GM19099 (cell line): Measurements from ENCODE around the gene N4BP2L2.

Experiments used
- POLR2A ChIP-seq: IDR thresholded peaks from 3 replicates; pipeline ENCODE4 v1.6.1; 2011; ENCODE audit warnings: low read depth; ENCODE audit not compliant: insufficient read length; ENCODE audit errors: extremely low read depth

The N4BP2L2 gene

DNA sequence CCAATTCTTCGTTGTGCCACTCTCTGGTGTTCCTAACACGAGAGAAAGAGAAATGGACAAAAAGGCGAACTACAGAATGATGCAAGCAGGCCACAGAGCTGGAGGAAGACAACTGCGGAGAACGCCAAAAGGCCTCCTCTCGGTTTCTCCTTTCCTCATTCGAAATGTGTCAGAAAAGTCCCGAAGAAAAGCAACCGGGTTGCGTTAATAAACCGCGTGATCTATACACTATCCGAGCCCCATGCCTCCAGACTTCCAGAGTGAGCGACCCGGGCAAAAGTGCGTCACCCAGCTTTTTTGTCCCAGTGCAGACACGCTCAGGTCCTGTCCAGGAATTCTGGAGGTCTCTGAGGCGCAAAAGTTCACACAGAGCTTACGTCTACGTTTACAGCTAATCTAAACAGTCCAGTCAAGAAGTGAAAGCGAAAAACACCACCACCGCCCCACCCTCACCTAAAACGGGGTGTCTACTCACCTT is 413 bp downstream of the N4BP2L2 start:
- TF ChIP-seq POLR2A = no peak

DNA sequence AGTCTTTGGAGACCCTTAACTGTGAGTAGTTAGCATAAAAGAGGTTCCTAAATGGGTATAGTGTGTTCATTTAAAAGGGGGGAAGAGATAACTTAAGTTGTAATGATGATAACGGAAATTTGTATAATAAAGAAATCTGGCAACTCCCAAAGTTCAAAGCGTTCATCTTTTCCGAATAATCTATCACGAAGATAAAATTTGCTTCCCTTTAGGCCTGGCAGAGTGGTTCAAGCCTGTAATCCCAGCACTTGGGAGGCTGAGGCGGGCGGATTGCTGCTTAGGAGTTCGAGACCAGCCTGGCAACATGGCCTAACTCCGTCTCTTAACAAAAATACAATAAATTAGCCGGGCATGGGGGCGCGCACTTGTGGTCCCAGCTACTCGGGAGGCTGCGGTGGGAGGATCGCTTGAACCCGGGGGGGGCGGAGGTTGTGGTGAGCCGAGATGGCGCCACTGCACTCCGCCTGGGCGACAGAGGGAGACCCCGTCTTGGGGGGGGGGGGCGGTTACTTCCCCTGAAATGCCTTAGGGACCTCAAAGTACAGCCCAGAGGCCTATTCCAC is 934 bp downstream of the N4BP2L2 start:
- TF ChIP-seq POLR2A = no peak

DNA sequence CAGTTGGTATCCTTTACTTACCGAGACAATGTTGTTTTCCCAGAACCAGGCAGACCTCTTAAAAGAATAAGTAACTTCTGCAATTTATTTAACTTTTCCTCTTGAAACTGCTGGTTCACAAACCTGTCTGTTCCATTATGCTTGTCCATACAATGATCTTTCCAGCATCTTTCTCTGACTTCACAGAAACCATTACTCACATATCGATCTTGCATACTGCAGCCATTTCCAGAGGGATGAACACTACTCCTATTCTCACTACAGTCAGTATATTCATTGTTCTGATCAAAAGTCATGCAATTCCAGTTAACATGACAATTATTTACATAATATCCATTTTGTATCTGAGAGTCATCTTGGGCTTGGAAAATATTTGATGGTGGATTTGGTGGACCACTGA is 2.8 kb downstream of the N4BP2L2 start:
- TF ChIP-seq POLR2A = no peak

DNA sequence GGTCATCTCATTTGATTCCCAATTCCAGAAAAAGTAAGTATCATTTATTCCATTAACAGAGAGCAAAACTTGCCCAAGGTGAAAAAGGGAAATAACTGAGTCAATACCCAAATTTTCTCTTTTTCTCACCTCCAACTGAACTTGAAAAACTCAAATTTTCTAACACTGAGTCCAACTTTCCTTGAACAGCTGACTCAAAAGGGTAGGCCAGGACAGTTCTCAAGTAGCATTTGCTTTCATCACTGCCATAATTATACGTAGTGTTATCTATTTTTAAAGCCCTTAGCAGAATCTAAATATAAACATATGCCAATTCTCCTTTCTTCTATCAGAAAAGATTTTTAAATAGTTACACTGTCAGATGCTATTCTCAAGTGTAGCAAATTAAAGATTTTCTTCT is 3.5 kb downstream of the N4BP2L2 start:
- TF ChIP-seq POLR2A = no peak

DNA sequence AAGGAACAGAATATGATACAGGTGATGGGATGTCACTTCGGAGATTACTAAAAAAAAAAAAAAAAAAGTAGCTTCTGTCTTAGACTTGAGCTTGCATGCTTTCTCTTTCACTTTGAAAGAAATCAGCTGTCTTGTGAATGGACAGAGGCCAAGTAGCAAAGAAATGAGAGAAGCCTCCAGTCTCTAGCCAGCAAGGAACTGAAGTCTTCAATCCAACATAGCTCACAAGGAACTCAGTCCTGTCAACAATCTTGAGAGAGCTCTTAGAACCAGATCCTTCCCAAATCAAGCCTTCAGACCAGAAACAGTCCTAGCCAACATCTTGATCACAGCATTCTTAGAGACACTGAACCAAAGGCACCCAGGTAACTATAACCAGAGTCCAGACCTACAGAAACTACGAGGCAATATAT is 7.7 kb downstream of the N4BP2L2 start:
- TF ChIP-seq POLR2A = no peak

DNA sequence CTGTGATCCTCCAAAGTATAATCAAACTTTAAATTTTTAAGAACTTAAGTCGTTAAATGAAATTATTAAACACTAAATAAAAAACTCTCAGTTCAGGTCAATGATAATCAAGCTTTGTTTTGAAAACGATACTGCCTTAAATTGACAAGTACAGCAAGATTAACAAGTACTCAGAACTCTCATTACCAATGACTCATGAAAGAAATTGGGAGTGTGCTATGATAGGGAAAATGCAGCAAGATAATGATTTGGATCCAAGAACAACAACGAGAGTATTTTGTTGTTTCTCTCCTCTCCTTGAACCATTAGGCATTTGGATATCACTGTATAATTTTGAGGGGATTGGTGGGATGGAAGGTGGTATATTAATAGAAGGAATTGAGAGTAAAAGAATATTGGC is 10.2 kb downstream of the N4BP2L2 start:
- TF ChIP-seq POLR2A = no peak

DNA sequence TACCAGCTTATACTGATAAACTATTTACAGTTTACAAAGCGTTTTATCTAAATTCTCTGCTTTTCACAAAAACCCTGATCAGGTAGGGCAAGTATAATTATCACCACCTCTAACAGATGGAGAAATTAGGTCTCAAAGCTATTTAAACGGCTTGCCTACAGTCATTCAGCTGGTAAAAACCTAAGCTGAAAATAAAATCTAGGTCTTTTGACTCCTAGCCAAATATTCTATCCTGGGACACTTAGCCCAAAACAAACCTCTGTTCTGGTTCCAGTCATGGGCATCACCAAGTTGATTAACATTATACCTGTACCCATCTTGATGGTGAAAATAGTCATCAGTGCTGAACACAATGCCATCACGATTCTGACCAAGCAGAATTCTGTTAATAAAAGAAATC is 11.4 kb downstream of the N4BP2L2 start:
- TF ChIP-seq POLR2A = no peak

DNA sequence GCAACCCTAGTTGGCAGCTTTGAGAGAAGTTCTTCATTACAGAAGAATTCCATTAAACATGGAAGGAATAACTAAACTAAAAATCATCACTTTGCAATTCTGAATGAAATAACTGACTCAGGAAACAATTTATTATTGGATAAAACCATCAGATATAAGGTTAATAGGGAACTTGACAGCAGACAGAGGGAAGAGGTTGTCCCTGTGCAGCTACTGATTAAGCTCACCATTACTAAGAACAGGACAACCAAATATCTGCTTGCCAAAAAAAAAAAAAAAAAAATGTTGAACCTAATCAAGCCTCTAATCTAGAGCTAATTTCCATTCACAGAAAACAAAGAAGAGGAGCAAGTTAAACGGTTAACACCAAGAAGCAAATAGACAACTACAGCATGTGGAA is 12.8 kb downstream of the N4BP2L2 start:
- TF ChIP-seq POLR2A = no peak

DNA sequence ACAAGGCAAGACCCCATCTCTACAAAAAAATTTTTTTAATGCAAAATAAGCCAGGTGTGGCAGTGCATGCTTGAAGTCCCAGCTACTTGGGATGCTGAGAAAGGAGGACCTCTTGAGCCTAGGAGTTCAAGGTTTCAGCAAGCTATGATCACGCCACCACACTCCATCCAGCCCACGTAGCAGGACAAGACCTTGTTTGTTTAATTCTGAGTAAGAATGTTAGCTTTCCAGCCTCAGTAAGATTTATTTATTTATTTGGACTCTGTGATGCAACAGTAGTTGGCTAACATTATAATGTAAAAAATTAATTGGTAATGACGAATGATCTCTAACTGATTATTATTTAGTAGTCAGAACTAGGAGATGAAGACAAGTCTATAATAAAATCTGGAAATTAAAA is 23.3 kb downstream of the N4BP2L2 start:
- no peak for TF ChIP-seq POLR2A

DNA sequence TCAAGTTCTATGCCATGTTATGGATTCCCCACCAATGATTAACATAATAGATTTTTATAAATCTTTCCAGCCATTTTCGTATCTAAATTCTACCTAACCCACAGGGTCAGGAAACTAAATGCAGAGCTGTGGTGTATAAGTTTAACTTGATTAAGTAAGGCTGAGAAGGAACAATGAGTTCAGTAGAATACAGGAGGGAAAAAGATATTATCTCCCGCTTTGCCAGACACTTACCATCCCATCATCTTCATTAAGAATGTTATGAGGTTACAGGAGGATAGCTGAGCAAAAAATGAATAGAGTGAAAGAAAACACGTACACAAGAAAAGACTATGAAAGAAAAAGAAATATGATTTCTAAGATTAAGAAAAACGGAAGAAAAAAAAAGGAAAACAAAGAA is 27.1 kb downstream of the N4BP2L2 start:
- no peak for TF ChIP-seq POLR2A

DNA sequence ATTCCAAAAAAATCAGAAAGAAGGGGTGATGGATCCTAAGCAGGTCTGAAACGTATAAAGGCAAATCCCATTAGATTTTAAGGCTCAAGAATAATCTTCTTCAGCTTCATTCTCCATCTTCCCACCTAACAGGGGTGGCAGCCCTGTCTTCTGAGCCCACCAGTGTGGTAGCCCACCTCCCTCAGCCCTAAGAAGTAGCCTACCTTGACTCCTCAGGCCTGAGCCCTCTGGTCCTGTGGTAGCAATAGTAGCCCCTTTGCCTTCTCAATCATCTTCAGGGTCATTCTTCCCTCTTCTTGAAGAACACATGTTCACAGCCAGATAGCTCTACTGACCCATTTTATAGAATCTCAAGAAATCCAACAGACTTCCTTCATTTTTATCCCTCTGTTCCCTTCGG is 33.7 kb downstream of the N4BP2L2 start:
- TF ChIP-seq POLR2A = no peak

DNA sequence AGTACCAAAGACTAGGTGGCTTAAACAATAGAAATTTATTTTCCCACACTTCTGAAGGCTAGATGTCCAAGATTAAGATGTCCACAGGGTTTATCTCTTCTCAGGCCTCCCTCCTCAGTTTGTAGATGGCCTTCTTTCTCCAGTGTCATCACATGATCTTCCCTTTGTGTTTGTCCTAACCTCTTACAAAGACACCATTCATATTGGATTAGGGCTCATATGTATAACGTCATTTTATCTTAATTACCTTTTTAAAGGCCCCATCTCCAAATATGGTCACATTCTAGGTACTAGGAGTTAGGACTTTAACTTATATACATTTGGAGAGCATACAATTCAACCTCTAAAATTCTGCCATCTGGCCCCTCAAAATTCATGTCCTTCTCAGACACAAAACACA is 34.3 kb downstream of the N4BP2L2 start:
- TF ChIP-seq POLR2A = no peak

DNA sequence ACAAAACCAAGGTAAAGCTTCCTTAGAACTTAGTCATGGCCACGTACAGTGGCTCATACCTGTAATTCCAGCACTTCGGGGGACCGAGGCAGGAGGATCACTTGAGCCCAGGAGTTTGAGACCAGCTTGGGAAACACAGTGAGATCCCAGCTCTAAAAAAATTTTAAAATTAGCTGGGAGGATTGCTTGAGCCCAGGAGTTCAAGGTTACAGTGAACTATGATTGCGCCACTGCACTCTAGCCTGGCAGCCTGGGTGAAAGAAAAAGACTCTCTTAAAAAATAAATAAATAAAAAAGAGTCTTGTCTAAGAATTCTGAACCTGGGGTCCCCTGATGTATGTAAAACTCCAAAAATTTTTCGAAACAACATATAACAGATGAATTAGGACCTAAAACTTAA is 34.9 kb downstream of the N4BP2L2 start:
- no peak for TF ChIP-seq POLR2A

DNA sequence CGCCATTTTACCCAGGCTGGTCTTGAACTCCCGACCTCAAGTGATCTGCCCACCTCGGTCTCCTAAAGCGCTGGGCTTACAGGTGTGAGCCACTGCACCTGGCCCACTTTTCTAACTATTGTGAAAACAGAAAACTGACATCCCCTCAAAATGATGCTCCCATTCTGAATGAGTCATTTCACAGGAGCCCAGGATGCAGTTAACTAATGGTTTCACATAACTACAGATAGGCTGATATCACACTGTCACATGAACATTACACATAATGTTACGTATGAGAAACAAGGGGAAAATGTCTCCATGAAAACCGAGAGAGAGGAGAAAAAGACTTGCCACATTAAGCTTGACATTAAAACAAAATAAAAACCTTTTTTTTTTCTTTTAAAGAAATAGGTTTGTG is 37.5 kb downstream of the N4BP2L2 start:
- no peak for TF ChIP-seq POLR2A

DNA sequence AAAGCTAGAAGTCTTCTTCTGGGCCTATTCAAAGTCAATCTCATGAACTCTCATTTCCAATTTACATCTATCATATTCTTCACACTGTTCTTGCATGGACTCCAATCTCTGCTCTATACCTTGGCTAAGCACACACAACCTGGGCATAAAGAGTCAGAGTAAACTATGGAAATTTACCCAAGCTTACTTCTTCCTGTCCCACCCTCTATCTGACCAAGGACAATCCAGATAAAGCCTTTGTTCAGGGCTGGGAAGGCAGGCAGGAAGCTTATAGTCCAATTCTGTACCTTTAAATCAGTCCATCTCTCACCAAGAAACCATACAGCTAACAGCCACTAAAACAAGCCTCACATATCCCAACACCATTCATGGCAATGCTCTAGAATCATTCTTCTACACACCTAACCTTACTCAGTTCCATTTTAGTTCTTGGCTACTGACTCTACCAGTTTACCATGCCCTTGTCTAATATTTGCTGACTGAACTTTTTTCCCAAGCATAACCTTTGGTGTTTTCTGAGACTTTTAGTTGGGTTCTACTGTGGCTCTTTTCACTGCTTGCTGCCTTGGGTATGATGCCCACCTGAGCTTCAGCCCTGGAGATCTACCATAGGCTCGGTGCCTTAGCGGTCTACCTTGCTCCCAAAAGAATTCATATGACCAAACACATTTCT is 38.9 kb downstream of the N4BP2L2 start:
- no peak for TF ChIP-seq POLR2A

DNA sequence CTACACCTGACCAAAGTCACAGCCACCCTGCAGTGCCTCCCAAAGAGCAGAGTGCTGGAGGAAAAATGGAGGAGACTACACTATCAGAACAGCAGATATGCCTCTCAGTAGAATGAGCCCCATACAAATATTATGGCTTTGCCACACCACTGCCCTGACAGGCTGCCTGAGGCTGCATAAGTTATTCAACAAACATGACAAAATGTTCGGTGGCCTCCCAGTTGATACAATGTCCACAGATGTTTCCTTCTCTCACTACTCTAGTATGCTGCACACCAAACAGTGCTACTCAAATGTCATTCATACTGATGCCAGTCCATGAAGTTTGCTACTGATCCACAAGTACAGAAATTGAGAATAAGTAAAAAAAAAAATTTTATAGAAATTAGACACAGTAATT is 41.0 kb downstream of the N4BP2L2 start:
- TF ChIP-seq POLR2A = no peak
